Glomerular visceral epithelial cell (primary cell): ENCODE results near the gene CCDC138.
"Not testable (repeated sequence)": the region's sequence is repeated elsewhere in the genome, so short reads cannot be mapped to it uniquely, and the experiment has no call there.

Experiments used
- DNase-seq: peaks from one replicate; pipeline ENCODE4 v3.0.0-alpha.2; 2016; ENCODE audit errors: extremely low spot score

The CCDC138 gene, protein sequence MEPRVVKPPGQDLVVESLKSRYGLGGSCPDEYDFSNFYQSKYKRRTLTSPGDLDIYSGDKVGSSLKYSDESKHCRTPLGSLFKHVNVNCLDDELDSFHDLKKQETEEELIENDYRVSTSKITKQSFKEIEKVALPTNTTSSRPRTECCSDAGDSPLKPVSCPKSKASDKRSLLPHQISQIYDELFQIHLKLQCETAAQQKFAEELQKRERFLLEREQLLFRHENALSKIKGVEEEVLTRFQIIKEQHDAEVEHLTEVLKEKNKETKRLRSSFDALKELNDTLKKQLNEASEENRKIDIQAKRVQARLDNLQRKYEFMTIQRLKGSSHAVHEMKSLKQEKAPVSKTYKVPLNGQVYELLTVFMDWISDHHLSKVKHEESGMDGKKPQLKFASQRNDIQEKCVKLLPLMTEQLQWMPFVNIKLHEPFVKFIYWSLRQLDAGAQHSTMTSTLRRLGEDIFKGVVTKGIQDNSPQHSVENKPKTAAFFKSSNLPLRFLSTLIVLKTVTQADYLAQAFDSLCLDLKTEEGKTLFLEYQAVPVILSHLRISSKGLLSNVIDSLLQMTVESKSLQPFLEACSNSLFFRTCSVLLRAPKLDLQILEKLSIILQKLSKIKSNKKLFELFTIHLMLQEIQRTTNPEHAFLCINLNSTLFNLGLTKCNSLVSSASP

DNA sequence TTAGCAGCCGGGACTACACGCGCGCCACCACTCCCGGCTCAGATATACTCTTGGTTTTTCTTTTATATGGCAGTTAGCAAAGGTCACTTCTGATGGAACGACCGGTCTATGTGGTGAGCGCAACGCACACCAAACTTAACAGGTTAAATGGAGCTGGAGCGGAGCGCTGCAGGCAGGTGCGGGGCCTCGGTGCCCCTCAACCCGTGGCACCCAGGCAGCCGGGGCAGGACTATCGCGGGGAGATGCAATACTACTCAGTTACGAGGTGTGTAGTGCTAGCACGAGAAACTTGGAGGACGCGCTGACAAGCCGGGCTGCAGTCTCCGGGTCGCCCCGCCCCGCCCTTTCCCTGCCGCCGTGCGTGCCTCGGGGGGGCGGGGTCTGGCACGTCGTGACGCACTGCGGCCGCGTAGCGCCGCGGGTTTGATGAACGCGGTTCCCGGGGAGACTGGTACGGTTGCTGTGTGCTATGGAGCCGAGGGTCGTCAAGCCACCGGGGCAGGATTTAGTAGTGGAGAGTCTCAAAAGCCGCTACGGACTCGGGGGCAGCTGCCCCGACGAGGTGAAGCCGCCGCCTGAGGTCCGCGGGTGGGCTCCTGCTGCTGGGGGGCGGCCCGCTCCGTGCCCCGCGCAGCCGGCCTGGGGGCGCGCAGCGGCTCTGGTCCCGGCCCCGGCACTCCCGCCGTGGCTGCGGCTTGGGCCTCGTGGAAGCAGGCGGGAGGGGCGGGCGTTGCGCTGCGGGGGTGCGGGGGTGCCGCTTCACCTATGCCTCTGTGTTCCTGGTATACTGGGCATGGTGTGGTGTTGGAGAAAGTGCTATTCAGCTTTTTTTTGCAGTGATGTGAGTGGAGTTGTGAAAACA, at the start of gene CCDC138:
Gene CCDC138, plus strand, starts transcription at position 418 of the 862 bp plus-strand sequence. Its CDS starts 52 bp downstream, at position 470.
- DNase-seq: peak; percentile 93

- DNase-seq: not testable (repeated sequence)
Measured at GRCh38 chr2:108757973-108758372, 28.6 kb upstream of the CCDC138 start.

DNA sequence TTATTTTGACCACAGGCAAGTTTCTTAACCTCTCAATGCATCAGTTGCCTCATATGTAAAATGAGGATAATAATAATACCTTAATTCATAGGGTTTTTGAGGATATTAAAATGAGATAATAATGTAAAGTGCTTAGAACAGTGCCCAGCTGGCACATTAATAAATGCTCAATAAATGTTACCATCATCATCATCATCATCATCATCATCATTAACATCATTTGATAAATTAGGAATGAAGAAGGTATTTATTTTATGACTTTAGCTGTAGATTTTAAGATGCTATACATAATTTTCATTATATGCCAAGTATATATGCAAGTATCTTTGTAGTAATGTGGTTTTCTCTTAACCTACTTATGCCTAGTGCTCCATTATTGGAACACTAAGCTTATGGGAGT, 24.0 kb upstream of the CCDC138 start:
- DNase-seq: not testable (repeated sequence)

- not testable (repeated sequence) for DNase-seq
Measured at GRCh38 chr2:108766671-108767070, 19.9 kb upstream of the CCDC138 start.

DNA sequence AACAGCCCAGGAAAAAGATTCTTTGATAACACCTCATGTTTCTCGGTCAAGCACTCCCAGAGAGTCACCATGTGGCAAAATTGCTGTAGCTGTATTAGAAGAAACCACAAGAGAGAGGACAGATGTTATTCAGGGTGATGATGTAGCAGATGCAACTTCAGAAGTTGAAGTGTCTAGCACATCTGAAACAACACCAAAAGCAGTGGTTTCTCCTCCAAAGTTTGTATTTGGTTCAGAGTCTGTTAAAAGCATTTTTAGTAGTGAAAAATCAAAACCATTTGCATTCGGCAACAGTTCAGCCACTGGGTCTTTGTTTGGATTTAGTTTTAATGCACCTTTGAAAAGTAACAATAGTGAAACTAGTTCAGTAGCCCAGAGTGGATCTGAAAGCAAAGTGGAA, 18.7 kb upstream of the CCDC138 start:
- DNase-seq: not testable (repeated sequence)

DNA sequence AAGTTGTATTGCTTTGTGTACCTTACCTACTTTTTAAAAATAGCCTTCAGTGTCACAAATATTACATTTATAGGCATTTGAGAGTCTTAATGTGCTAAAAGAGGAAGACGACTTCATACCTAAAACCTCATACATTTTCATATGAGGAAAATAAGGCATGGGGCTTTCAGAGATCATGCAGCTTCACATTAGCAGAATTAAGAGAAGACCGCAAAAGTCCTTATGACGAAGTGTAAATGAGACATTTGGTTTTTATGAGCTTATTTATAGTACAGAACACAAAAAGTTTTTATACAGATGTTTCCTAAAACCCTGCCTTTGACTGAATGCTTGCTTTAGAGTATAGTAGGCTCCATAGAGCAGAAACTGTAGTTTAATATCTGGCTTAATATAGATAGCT, 10.1 kb upstream of the CCDC138 start:
- no peak for DNase-seq

GRCh38 chr2:108778857-108779256, 7.7 kb upstream of the CCDC138 start:
- no peak for DNase-seq

DNA sequence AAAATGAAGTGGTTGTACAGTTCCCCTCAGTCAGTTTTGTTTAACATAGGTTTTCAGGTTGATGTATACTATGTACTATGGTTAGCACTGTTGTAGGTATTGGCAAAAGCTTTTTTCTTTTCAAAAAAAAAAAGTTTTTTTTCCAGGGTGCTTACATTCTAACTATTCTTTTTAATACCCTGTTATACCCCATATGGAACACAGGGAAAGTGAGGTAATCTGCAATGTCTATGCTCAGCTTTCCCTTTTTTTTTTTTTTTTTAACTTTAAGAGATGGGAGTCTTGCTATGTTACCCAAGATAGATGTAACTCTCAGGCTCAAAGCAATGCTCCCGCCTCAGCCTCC, 590 bp upstream of the CCDC138 start:
- no peak for DNase-seq

GRCh38 chr2:108787216-108787541, 608 bp downstream of the CCDC138 start:
- no peak for DNase-seq

- no peak for DNase-seq
Measured at GRCh38 chr2:108803045-108803736, 16.6 kb downstream of the CCDC138 start.

DNA sequence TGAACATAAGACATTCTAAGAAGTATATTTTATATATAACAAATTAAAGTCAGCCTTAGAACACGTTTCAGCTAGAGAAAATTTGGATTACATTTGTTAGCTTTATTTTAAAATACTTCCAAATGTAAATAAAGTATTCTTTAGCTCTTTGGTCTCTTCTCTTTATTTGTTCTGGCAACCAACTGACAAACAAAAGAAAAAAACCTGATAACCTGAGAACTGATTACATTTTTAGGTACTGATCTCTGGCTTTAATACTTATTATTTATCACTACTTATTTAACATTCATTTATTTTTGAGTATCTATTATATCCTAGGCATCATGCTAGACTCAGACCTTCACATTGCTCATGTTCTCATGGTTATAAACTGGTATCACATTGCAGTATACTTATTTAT, 18.5 kb downstream of the CCDC138 start:
- no peak for DNase-seq

GRCh38 chr2:108805782-108806181, 19.2 kb downstream of the CCDC138 start:
- DNase-seq: no peak

- no peak for DNase-seq
Measured at GRCh38 chr2:108806371-108807113, 20.0 kb downstream of the CCDC138 start.

- no peak for DNase-seq
Measured at GRCh38 chr2:108809936-108810335, 23.4 kb downstream of the CCDC138 start.

DNA sequence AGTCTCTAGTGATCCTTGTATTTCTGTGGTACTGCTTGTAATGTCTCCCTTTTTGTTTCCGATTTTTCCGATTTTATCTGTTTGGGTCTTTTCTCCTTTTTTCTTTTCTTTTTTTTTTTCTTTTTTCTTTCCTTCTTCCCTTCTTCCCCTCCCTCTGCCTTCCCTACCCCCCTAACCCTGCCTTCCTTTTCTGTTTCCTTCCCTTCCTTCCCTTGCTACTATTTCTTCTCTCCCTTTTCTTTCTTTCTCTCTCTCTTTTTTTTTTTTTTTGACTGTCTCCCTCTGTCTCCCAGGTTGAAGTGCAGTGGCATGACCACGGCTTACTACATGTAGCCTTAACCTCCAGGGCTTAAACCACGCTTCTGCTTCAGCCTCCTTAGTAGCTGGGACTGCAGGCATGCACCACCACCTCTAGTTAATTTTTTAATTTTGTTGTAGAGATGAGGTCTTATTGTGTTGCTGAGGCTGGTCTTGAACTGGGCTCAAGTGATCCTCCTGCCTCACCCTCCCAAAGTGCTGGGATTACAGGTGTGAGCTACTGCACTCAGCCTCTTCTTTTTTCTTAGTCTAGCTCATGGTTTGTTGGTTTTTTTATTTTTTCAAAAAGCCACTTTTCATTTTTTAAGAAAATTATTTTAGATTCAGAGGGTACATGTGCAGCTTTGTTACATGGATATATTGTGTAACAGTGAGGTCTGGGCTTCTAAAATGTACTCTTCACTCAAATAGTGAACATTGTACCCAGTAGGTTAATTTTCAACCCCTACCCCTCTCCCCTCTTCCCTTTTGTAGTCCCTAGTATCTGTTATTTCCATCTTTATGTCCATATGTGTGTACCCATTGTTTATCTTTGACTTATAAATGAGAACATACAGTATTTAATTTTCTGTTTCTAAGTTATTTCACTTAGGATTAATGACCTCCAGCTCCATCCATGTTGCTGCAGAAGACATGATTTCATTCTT, 24.7 kb downstream of the CCDC138 start:
- DNase-seq: no peak

GRCh38 chr2:108813732-108814131, 27.2 kb downstream of the CCDC138 start:
- no peak for DNase-seq

DNA sequence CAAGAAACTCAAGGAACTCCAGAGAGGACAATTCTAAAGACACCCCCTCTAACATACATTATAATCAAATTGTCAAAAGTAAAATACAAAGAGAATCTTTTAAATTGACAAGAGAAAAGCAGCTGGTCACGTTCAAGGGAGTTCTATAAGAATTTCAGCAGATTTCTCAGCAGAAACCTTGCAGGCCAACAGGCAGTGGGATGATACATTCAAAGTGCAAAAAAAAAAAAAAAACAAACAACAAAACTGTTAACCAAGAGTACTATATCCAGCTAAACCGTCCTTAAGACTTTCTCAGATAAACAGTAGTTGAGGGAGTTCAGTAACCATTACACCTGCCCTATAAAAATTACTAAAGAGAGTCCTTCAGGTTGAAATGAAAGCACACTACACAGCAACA, 33.9 kb downstream of the CCDC138 start:
- DNase-seq: no peak

- no peak for DNase-seq
Measured at GRCh38 chr2:108823286-108823685, 36.7 kb downstream of the CCDC138 start.

DNA sequence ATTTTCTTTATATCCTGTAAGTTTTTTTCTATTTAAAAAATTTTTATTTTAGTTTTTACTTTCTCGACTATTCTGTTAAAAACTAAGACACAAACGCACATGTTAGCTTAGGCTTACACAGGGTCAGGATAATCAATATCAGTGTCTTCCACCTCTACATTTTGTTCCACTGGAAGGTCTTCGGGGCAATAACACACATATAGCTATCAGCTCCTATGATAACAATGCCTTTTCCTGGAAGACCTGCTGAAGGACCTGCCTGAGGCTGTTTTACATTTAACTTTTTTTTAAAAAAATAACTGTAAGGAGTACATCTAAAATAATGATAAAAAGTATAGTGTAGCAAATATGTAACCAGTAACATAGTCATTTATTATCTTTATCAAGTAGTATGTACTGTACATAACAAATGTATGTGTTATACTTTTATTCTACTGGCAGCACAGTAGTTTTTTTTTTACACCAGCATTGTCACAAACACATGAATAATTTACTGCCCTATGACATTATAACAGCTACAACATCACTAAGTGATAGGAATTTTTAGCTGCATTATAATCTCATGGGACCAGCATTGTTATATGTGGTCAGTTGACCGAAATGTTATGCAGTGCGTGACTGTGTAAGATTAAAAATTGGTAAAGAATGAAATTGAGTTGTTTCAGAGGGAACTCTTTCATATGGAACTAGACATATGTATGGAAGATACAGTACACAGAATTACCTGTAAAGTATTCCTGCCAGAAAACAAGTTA, 37.9 kb downstream of the CCDC138 start:
- no peak for DNase-seq
